GM12878 (cell line): ENCODE measurements around the gene NCKAP5. TPM values are rescaled to one million over a fixed set of nuclear protein-coding genes. Genes with fewer than 3 reads are reported as not detected.

Source experiments
- ATAC-seq: fragments of 200-7000 bp; cut with Tn5 transposase; 3 replicates; pipeline ENCODE4 v1.9.1; 2020; ENCODE audit warnings: mild to moderate bottlenecking, moderate library complexity
- BruUV-seq: library from RNA; stranded (reverse); fragments of 400-500 nt; replicated peaks from 2 replicates; lab custom pipeline; 2021; lab: Mats Ljungman, UMichigan
- CTCF ChIA-PET: fragments of 300-600 bp; sonication (Branson Sonifier 250); formaldehyde crosslinking; extraction: SDS; loops from one replicate; lab custom pipeline; 2021; ENCODE audit warnings: inconsistent platforms; lab: Yijun Ruan, JAX
- POLR2A ChIA-PET: fragments of 350-600 bp; formaldehyde crosslinking; extraction: SDS; loops from one replicate; lab custom pipeline; 2021; ENCODE audit warnings: inconsistent platforms; lab: Charles Lee
- RAD21 ChIA-PET: fragments of 300-600 bp; sonication (Branson Sonifier 250); formaldehyde crosslinking; loops from one replicate; lab custom pipeline; 2023; ENCODE audit warnings: antibody characterized with exemption; ENCODE audit not compliant: unreplicated experiment; lab: Charles Lee
- SMC1A ChIA-PET: fragments of 300-600 bp; sonication (Branson Sonifier 250); formaldehyde crosslinking; loops from one replicate; lab custom pipeline; 2023; ENCODE audit not compliant: unreplicated experiment, uncharacterized antibody; lab: Charles Lee
- DNase-seq: peaks from one replicate; pipeline ENCODE4 v3.0.0-alpha.2; 2011; ENCODE audit warnings: low read depth, low spot score
- FAIRE-seq: peaks from 3 replicates; lab custom pipeline; 2011; peaks lifted over from hg19 to GRCh38; lab: Jason Lieb, UNC
- H2AFZ ChIP-seq: 2 replicates; pipeline ENCODE4 v1.6.0; 2011; ENCODE audit warnings: low read depth, low read length, control low read depth; ENCODE audit not compliant: control insufficient read depth
- H3K27ac ChIP-seq: 2 replicates; pipeline ENCODE4 v1.5.1; 2011; ENCODE audit warnings: control low read depth; ENCODE audit not compliant: control insufficient read depth, insufficient read depth
- H3K27me3 ChIP-seq, 2 experiments: replicated peaks in 1 of 2; 2 replicates each; pipeline versions ENCODE4 v1.6.0 to v1.6.1; 2011; ENCODE audit warnings: low read length in 1 of 2; ENCODE audit not compliant: control insufficient read depth in 2 of 2, insufficient read depth in 2 of 2
- H3K36me3 ChIP-seq, 2 experiments: 2 replicates each; pipeline ENCODE4 v1.5.1; 2011; ENCODE audit warnings: low read length in 1 of 2; ENCODE audit not compliant: control insufficient read depth in 2 of 2, insufficient read depth in 2 of 2
- H3K4me1 ChIP-seq: 2 replicates; pipeline ENCODE4 v1.6.1; 2011; ENCODE audit warnings: mild to moderate bottlenecking, low read length, moderate library complexity, mixed read lengths; ENCODE audit not compliant: control insufficient read depth, insufficient read depth
- H3K4me2 ChIP-seq: 2 replicates; pipeline ENCODE4 v1.6.0; 2011; ENCODE audit warnings: control low read depth; ENCODE audit not compliant: control insufficient read depth, insufficient read depth
- H3K4me3 ChIP-seq: fragments of 200-600 bp; sonication (generic); 2 replicates; pipeline ENCODE4 v1.5.1; 2016
- H3K79me2 ChIP-seq: 2 replicates; pipeline ENCODE4 v1.6.0; 2011; ENCODE audit warnings: low read length; ENCODE audit not compliant: control insufficient read depth, insufficient read depth
- H3K9ac ChIP-seq: 2 replicates; pipeline ENCODE4 v1.8.0; 2011; ENCODE audit warnings: low read length, control low read depth, mixed read lengths; ENCODE audit not compliant: control insufficient read depth, insufficient read depth
- H3K9me3 ChIP-seq: replicated peaks from 3 replicates; pipeline ENCODE4 v1.5.1; 2011; ENCODE audit warnings: mild to moderate bottlenecking, low read length; ENCODE audit not compliant: control insufficient read depth, insufficient read depth
- H4K20me1 ChIP-seq: 2 replicates; pipeline ENCODE4 v1.6.0; 2011; ENCODE audit not compliant: control insufficient read depth, insufficient read depth
- ATF7 ChIP-seq: fragments of 450-650 bp; IDR thresholded peaks from 2 replicates; pipeline ENCODE4 v1.6.1; 2016; ENCODE audit warnings: low read depth, mild to moderate bottlenecking
- ETV6 ChIP-seq, 2 experiments: fragments of 450-650 bp in 1 of 2; IDR thresholded peaks in 1 of 2; conservative IDR thresholded peaks in 1 of 2; 2 replicates each; pipeline ENCODE4 v1.6.1; 2014; ENCODE audit warnings: antibody characterized with exemption in 1 of 2, borderline replicate concordance in 1 of 2, low read depth in 1 of 2, mild to moderate bottlenecking in 1 of 2, moderate library complexity in 1 of 2
- IKZF2 ChIP-seq, 2 experiments: fragments of 450-650 bp; IDR thresholded peaks; 2 replicates each; pipeline ENCODE4 v1.6.1; 2017; ENCODE audit warnings: mild to moderate bottlenecking in 2 of 2, moderate library complexity in 2 of 2
- PML ChIP-seq: IDR thresholded peaks from 2 replicates; pipeline ENCODE4 v1.6.1; 2012; ENCODE audit warnings: low read length, inconsistent platforms
- RB1 ChIP-seq: fragments of 450-650 bp; formaldehyde crosslinking; IDR thresholded peaks from 2 replicates; pipeline ENCODE4 v1.6.1; 2017; ENCODE audit warnings: mild to moderate bottlenecking, borderline replicate concordance
- SMAD1 ChIP-seq: fragments of 450-650 bp; IDR thresholded peaks from 2 replicates; pipeline ENCODE4 v1.6.1; 2018; ENCODE audit warnings: mild to moderate bottlenecking, low read depth; ENCODE audit not compliant: partially characterized antibody
- ZBED1 ChIP-seq: IDR thresholded peaks from 2 replicates; pipeline ENCODE4 v1.6.1; 2016; ENCODE audit warnings: borderline replicate concordance
- WGBS: methylation state at CpG from one replicate; pipeline ENCODE4 v1.1.6; 2016; ENCODE audit warnings: low lambda C conversion rate; ENCODE audit not compliant: insufficient replicate concordance, insufficient coverage; ENCODE audit errors: missing lambda C conversion rate; 5-methylcytosine and 5-hydroxymethylcytosine counted together
- in situ Hi-C: fragments of 300-500 bp; cut with MboI; formaldehyde crosslinking; loops from 9 replicates; pipeline ENCODE4 v1.14.3; 2018; ENCODE audit warnings: mixed read lengths
- intact Hi-C: fragments of 100-400 bp; cut with micrococcal nuclease; formaldehyde crosslinking; loops from one replicate; pipeline ENCODE4 v1.14.2; 2022; ENCODE audit not compliant: unreplicated experiment
- polyA plus RNA-seq, 11 experiments: library from polyadenylated mRNA; depleted of rRNA in 4 of 11; unstranded in 6 of 11; stranded (reverse) in 5 of 11; fragments of >200 nt; fragmentation: Nextera tagmentation in 4 of 11; fragmentation: Illumina TruSeq in 1 of 11; extraction: Ambion mirVana in 4 of 11; extraction: Trizol in 1 of 11; gene quantifications; 1 replicate in 1 of 11; 2 replicates in 10 of 11; pipeline versions ENCODE4 v1.2.1 to v1.2.3, GENCODE V29; 2011 to 2016; ENCODE audit warnings: inconsistent platforms in 2 of 11, missing spikeins in 2 of 11, low read depth in 1 of 11
- total RNA-seq, 4 experiments: library from RNA; depleted of rRNA in 3 of 4; stranded (reverse); fragments of >200 nt in 3 of 4; fragmentation: Illumina TruSeq in 1 of 4; extraction: Trizol in 1 of 4; gene quantifications; 2 replicates each; pipeline versions ENCODE4 v1.2.1 to v1.2.3, GENCODE V29; 2013 to 2021
- TF ChIP-seq, protein P1 (sequence below): fragments of 450-650 bp; IDR thresholded peaks from 2 replicates; pipeline ENCODE4 v1.6.1; 2016; ENCODE audit warnings: mild to moderate bottlenecking
- TF ChIP-seq, protein P2 (sequence below): IDR thresholded peaks from 2 replicates; pipeline ENCODE4 v1.6.1; 2012; ENCODE audit warnings: low read depth, low read length, improper control_type of control experiment
- TF ChIP-seq, protein P3 (sequence below): fragments of 450-650 bp; IDR thresholded peaks from 2 replicates; pipeline ENCODE4 v1.6.1; 2017; ENCODE audit warnings: antibody characterized with exemption, mild to moderate bottlenecking, moderate library complexity
- TF ChIP-seq, protein P4 (sequence below): fragments of 150-350 bp; IDR thresholded peaks from 2 replicates; pipeline ENCODE4 v1.6.1; 2016; ENCODE audit warnings: low read depth, low read length

The NCKAP5 gene
- total and polyA plus RNA-seq, 10 of the 15 experiments (the other 5 are each of a cell fraction or from before 2014, with no cell fraction given): 0.06 to 0.44 (median 0.16) TPM

DNA sequence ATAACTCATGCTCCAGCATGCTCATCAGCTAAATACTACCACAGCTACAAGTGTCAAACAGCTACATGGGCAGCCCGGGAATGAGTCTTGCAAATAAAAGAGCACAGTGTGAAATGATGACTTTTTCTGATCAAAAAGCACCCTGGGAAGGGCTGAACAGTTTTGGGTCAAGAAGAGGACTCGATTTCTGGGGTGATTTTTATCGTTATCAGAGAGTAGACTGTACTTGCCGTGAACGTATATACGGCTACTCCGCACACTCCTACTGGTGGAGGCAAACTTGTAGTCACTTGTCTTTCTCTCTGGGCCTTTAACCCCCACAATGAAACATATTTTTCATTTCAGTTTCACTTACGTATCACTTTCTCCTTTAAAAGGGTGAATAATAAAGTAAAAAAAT is 54.4 kb downstream of the NCKAP5 start (continued):
- TF ChIP-seq, protein P1, sequence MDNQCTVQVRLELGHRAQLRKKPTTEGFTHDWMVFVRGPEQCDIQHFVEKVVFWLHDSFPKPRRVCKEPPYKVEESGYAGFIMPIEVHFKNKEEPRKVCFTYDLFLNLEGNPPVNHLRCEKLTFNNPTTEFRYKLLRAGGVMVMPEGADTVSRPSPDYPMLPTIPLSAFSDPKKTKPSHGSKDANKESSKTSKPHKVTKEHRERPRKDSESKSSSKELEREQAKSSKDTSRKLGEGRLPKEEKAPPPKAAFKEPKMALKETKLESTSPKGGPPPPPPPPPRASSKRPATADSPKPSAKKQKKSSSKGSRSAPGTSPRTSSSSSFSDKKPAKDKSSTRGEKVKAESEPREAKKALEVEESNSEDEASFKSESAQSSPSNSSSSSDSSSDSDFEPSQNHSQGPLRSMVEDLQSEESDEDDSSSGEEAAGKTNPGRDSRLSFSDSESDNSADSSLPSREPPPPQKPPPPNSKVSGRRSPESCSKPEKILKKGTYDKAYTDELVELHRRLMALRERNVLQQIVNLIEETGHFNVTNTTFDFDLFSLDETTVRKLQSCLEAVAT: peak; percentile 85; the same call in 1 of the 2 replicates
- TF ChIP-seq ZBED1: no peak
- TF ChIP-seq IKZF2 (IDR thresholded peaks at IDR 0.05): no peak
- no peak for TF ChIP-seq ATF7
- no peak for TF ChIP-seq RB1
- TF ChIP-seq, protein P2, sequence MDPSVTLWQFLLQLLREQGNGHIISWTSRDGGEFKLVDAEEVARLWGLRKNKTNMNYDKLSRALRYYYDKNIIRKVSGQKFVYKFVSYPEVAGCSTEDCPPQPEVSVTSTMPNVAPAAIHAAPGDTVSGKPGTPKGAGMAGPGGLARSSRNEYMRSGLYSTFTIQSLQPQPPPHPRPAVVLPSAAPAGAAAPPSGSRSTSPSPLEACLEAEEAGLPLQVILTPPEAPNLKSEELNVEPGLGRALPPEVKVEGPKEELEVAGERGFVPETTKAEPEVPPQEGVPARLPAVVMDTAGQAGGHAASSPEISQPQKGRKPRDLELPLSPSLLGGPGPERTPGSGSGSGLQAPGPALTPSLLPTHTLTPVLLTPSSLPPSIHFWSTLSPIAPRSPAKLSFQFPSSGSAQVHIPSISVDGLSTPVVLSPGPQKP: no peak

DNA sequence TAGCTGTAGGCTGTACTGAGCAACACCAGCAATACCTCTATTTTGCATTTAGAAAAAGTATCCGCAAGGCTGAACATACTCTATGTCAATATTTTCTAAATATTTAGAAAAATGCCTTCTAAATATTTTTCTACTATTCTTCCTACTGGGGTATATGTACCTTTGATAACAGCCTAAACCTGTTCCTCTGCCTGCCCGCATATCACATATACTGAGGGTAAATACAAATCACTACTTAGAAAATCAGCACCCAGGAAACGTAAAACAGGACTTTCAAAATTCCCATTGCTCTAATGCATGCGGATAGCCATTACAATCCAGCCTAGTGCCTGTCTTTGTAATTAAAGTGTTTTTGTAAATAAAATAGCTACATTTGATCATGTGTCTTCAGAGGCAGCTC is 56.1 kb downstream of the NCKAP5 start:
- H4K20me1 ChIP-seq: no peaks in the 10 kb centered on the region
- no peak overlapping the region for H3K27ac ChIP-seq
- in situ Hi-C loops: no loop called here
- FAIRE-seq (no peak), DNase-seq (no peak), ATAC-seq (no peak)
- no peaks in the 10 kb centered on the region for H3K36me3 ChIP-seq
- H3K4me3 ChIP-seq: no peak overlapping the region
- 43% methylated on average over 4 of the region's 4 CpGs for WGBS
- H3K4me1 ChIP-seq: no peaks in the 10 kb centered on the region
- H3K79me2 ChIP-seq: no peaks in the 10 kb centered on the region
- no peak overlapping the region for H3K9ac ChIP-seq
- SMC1A ChIA-PET: interaction anchor here (1.0 to 6.1 kb wide), 6 partner anchors 8 to 89 kb away, joined by 3 to 81 read pairs (median 8); no protein-coding TSS in a partner anchor
- CTCF ChIA-PET: interaction anchor here (0.7 to 6.0 kb wide), 5 partner anchors 8 to 49 kb away, joined by 3 to 23 read pairs (median 9); no protein-coding TSS in a partner anchor
- BruUV-seq: no TSS peak
- no peak overlapping the region for H3K4me2 ChIP-seq
- intact Hi-C loops: no loop called here
- RAD21 ChIA-PET: interaction anchor here (0.8 to 2.7 kb wide), 3 partner anchors 13 to 89 kb away, joined by 3 to 10 read pairs (median 7); no protein-coding TSS in a partner anchor
- POLR2A ChIA-PET: interaction anchor here (0.6 to 4.1 kb wide), 3 partner anchors 9 to 221 kb away, joined by 3 to 18 read pairs (median 5); no protein-coding TSS in a partner anchor
- no peaks in the 10 kb centered on the region for H3K27me3 ChIP-seq
- H2AFZ ChIP-seq: no peak overlapping the region
- H3K9me3 ChIP-seq: no peaks in the 10 kb centered on the region
- TF ChIP-seq, protein P2: no peak
- TF ChIP-seq PML (no peak), SMAD1 (no peak), ETV6 (conservative IDR thresholded peaks at IDR 0.05 in 1 of 2, IDR thresholded peaks at IDR 0.05 in 1 of 2; ENCODE audit: borderline replicate concordance in 1 of 2, low read depth in 1 of 2) (no peak)
- TF ChIP-seq, protein P3, sequence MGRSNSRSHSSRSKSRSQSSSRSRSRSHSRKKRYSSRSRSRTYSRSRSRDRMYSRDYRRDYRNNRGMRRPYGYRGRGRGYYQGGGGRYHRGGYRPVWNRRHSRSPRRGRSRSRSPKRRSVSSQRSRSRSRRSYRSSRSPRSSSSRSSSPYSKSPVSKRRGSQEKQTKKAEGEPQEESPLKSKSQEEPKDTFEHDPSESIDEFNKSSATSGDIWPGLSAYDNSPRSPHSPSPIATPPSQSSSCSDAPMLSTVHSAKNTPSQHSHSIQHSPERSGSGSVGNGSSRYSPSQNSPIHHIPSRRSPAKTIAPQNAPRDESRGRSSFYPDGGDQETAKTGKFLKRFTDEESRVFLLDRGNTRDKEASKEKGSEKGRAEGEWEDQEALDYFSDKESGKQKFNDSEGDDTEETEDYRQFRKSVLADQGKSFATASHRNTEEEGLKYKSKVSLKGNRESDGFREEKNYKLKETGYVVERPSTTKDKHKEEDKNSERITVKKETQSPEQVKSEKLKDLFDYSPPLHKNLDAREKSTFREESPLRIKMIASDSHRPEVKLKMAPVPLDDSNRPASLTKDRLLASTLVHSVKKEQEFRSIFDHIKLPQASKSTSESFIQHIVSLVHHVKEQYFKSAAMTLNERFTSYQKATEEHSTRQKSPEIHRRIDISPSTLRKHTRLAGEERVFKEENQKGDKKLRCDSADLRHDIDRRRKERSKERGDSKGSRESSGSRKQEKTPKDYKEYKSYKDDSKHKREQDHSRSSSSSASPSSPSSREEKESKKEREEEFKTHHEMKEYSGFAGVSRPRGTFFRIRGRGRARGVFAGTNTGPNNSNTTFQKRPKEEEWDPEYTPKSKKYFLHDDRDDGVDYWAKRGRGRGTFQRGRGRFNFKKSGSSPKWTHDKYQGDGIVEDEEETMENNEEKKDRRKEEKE: no peak
- TF ChIP-seq, protein P4, sequence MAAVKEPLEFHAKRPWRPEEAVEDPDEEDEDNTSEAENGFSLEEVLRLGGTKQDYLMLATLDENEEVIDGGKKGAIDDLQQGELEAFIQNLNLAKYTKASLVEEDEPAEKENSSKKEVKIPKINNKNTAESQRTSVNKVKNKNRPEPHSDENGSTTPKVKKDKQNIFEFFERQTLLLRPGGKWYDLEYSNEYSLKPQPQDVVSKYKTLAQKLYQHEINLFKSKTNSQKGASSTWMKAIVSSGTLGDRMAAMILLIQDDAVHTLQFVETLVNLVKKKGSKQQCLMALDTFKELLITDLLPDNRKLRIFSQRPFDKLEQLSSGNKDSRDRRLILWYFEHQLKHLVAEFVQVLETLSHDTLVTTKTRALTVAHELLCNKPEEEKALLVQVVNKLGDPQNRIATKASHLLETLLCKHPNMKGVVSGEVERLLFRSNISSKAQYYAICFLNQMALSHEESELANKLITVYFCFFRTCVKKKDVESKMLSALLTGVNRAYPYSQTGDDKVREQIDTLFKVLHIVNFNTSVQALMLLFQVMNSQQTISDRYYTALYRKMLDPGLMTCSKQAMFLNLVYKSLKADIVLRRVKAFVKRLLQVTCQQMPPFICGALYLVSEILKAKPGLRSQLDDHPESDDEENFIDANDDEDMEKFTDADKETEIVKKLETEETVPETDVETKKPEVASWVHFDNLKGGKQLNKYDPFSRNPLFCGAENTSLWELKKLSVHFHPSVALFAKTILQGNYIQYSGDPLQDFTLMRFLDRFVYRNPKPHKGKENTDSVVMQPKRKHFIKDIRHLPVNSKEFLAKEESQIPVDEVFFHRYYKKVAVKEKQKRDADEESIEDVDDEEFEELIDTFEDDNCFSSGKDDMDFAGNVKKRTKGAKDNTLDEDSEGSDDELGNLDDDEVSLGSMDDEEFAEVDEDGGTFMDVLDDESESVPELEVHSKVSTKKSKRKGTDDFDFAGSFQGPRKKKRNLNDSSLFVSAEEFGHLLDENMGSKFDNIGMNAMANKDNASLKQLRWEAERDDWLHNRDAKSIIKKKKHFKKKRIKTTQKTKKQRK: no peak
